SU-DHL-6 (cell line): Measurements from ENCODE around the gene MAP2K5.

Experiments used
- H2AFZ ChIP-seq: fragments of 200-600 bp; sonication (generic); 2 replicates; pipeline ENCODE4 v1.6.1; 2014; ENCODE audit warnings: low read depth, mild to moderate bottlenecking, moderate library complexity, mixed read lengths, antibody characterized with exemption, low read length; ENCODE audit not compliant: severe bottlenecking
- H3F3A ChIP-seq: fragments of 200-600 bp; shearing (Covaris generic); 2 replicates; pipeline ENCODE4 v1.6.0; 2016; ENCODE audit warnings: antibody characterized with exemption, mild to moderate bottlenecking; ENCODE audit not compliant: insufficient read depth
- H3K27ac ChIP-seq: fragments of 200-600 bp; sonication (generic); 2 replicates; pipeline ENCODE4 v1.5.1; 2016; ENCODE audit warnings: low read depth, mild to moderate bottlenecking, low read length, moderate library complexity, mixed read lengths
- H3K27me3 ChIP-seq: fragments of 200-600 bp; sonication (generic), shearing (Covaris generic); 2 replicates; pipeline ENCODE4 v1.6.0; 2014; ENCODE audit warnings: mild to moderate bottlenecking, low read length
- H3K36me3 ChIP-seq: fragments of 200-600 bp; sonication (generic); 2 replicates; pipeline ENCODE4 v1.6.1; 2014; ENCODE audit warnings: mild to moderate bottlenecking, low read length, mixed read lengths
- H3K4me2 ChIP-seq: fragments of 300-600, 200-600 bp; shearing (Covaris generic), sonication (generic); 2 replicates; pipeline ENCODE4 v1.6.0; 2014; ENCODE audit warnings: low read length, low read depth, mild to moderate bottlenecking; ENCODE audit not compliant: poor library complexity, severe bottlenecking
- H3K4me3 ChIP-seq: fragments of 200-600 bp; sonication (generic); 2 replicates; pipeline ENCODE4 v1.5.1; 2014; ENCODE audit warnings: antibody characterized with exemption, low read length, mild to moderate bottlenecking, mixed read lengths; ENCODE audit not compliant: insufficient read depth, poor library complexity, severe bottlenecking
- H3K79me2 ChIP-seq: fragments of 200-600 bp; sonication (generic); 2 replicates; pipeline ENCODE4 v1.6.1; 2014; ENCODE audit warnings: mild to moderate bottlenecking, low read length, moderate library complexity; ENCODE audit not compliant: insufficient read depth
- H3K9ac ChIP-seq: fragments of 200-600 bp; sonication (generic); 2 replicates; pipeline ENCODE4 v1.7.0; 2014; ENCODE audit warnings: mild to moderate bottlenecking, low read length
- H3K9me2 ChIP-seq: fragments of 200-600 bp; sonication (generic); replicated peaks from 2 replicates; pipeline ENCODE4 v1.6.1; 2014; ENCODE audit warnings: low read length; ENCODE audit not compliant: insufficient read depth
- H3K9me3 ChIP-seq: fragments of 200-600 bp; sonication (generic); 2 replicates; pipeline ENCODE4 v1.6.1; 2014; ENCODE audit warnings: low read length, mixed read lengths; ENCODE audit not compliant: insufficient read depth
- H4K20me1 ChIP-seq: fragments of 200-600 bp; sonication (generic); 2 replicates; pipeline ENCODE4 v1.6.1; 2014; ENCODE audit warnings: low read depth, mild to moderate bottlenecking, antibody characterized with exemption, low read length, moderate library complexity, mixed read lengths
- CTCF ChIP-seq: fragments of 200-600 bp; sonication (generic); IDR thresholded peaks from one replicate; pipeline ENCODE4 v1.5.1; 2017; ENCODE audit warnings: antibody characterized with exemption, mild to moderate bottlenecking, low read length, moderate library complexity; ENCODE audit not compliant: insufficient read depth, poor library complexity, severe bottlenecking
- EZH2phosphoT487 ChIP-seq: fragments of 200-600 bp; sonication (generic), shearing (Covaris generic); conservative IDR thresholded peaks from 2 replicates; pipeline ENCODE4 v1.6.1; 2018; ENCODE audit warnings: mild to moderate bottlenecking, antibody characterized with exemption, low read length, moderate library complexity, mixed read lengths

The MAP2K5 gene

GRCh38 chr15:67584157-67584556 is 41.7 kb downstream of the MAP2K5 start:
- H3K4me3 ChIP-seq: no peak overlapping the region
- H3K36me3 ChIP-seq: no peaks in the 10 kb centered on the region
- no peaks in the 10 kb centered on the region for H3F3A ChIP-seq
- no peaks in the 10 kb centered on the region for H3K79me2 ChIP-seq
- H2AFZ ChIP-seq: no peak overlapping the region
- no peak overlapping the region for H3K4me2 ChIP-seq
- H4K20me1 ChIP-seq: no peaks in the 10 kb centered on the region
- no peaks in the 10 kb centered on the region for H3K9me3 ChIP-seq
- no peak overlapping the region for H3K27ac ChIP-seq
- no peaks in the 10 kb centered on the region for H3K27me3 ChIP-seq
- TF ChIP-seq EZH2phosphoT487: no peak
- TF ChIP-seq CTCF: no peak
- no peak overlapping the region for H3K9ac ChIP-seq
- H3K9me2 ChIP-seq: no peaks in the 10 kb centered on the region

GRCh38 chr15:67585681-67586080 is 43.2 kb downstream of the MAP2K5 start:
- TF ChIP-seq EZH2phosphoT487 (no peak), CTCF (no peak)
- Histone ChIP-seq H3K4me2 (no peak overlapping the region), H2AFZ (no peak overlapping the region), H3K79me2 (no peaks in the 10 kb centered on the region), H3F3A (no peaks in the 10 kb centered on the region), H3K4me3 (no peak overlapping the region), H3K9ac (no peak overlapping the region), H3K9me2 (no peaks in the 10 kb centered on the region), H3K9me3 (no peaks in the 10 kb centered on the region), H3K27me3 (no peaks in the 10 kb centered on the region), H3K36me3 (no peaks in the 10 kb centered on the region), H4K20me1 (no peaks in the 10 kb centered on the region), H3K27ac (no peak overlapping the region)

GRCh38 chr15:67587331-67587730 is 44.8 kb downstream of the MAP2K5 start:
- Histone ChIP-seq H3K79me2 (no peaks in the 10 kb centered on the region), H3K9ac (no peak overlapping the region), H3K9me3 (no peaks in the 10 kb centered on the region), H3K4me2 (no peak overlapping the region), H3F3A (no peaks in the 10 kb centered on the region), H3K27ac (no peak overlapping the region), H3K36me3 (no peaks in the 10 kb centered on the region), H3K27me3 (no peaks in the 10 kb centered on the region), H2AFZ (no peak overlapping the region), H3K9me2 (no peaks in the 10 kb centered on the region), H4K20me1 (no peaks in the 10 kb centered on the region), H3K4me3 (no peak overlapping the region)
- TF ChIP-seq CTCF (no peak), EZH2phosphoT487 (no peak)
